HepG2 (cell line): ENCODE measurements around the gene NYNRIN. TPM values are rescaled to one million over a fixed set of nuclear protein-coding genes. Genes with fewer than 3 reads are reported as not detected.

Experiments used
- ATAC-seq: fragments of 200-7000 bp; cut with Tn5 transposase; 3 replicates; pipeline ENCODE4 v1.9.1; 2020; ENCODE audit warnings: mild to moderate bottlenecking, moderate library complexity
- BruUV-seq: library from RNA; stranded (reverse); fragments of 400-500 nt; replicated peaks from 2 replicates; lab custom pipeline; 2021; lab: Mats Ljungman, UMichigan
- CTCF ChIA-PET: fragments of 300-600 bp; formaldehyde crosslinking; extraction: SDS; loops from one replicate; lab custom pipeline; 2021; ENCODE audit warnings: low total read pairs, inconsistent platforms, low intra/inter-chr PET ratio; lab: Yijun Ruan, JAX
- POLR2A ChIA-PET: fragments of 350-600 bp; sonication (Branson Sonifier 250); formaldehyde crosslinking; loops from one replicate; lab custom pipeline; 2020; ENCODE audit warnings: antibody characterized with exemption, inconsistent platforms; lab: Yijun Ruan, JAX
- DNase-seq: peaks from one replicate; pipeline ENCODE4 v3.0.0-alpha.2; 2015; ENCODE audit warnings: low spot score
- FAIRE-seq: peaks from 3 replicates; lab custom pipeline; 2011; peaks lifted over from hg19 to GRCh38; lab: Jason Lieb, UNC
- H2AFZ ChIP-seq: one replicate; pipeline ENCODE4 v1.6.1; 2011; ENCODE audit warnings: low read length, inconsistent platforms
- H3K27ac ChIP-seq: fragments of 300-600 bp; 3 replicates; pipeline ENCODE4 v1.8.0; 2011; ENCODE audit warnings: mixed run types, mild to moderate bottlenecking, mixed read lengths, low read length, inconsistent platforms; ENCODE audit not compliant: insufficient read depth; ENCODE audit errors: extremely low read length
- H3K27me3 ChIP-seq, 2 experiments: fragments of 200-600 bp in 1 of 2; 2 replicates in 1 of 2; 3 replicates in 1 of 2; pipeline versions ENCODE4 v1.6.0 to v1.8.0; 2011; ENCODE audit warnings: low read length in 2 of 2, mild to moderate bottlenecking in 2 of 2, moderate library complexity in 2 of 2, inconsistent platforms in 1 of 2; ENCODE audit not compliant: insufficient read depth in 2 of 2, control insufficient read depth in 1 of 2
- H3K36me3 ChIP-seq, 2 experiments: fragments of 200-600 bp in 1 of 2; replicated peaks in 1 of 2; 2 replicates in 1 of 2; 3 replicates in 1 of 2; pipeline versions ENCODE4 v1.5.1 to v1.8.0; 2011; ENCODE audit warnings: low read length in 2 of 2, inconsistent platforms in 1 of 2; ENCODE audit not compliant: insufficient read depth in 2 of 2, control insufficient read depth in 1 of 2
- H3K4me1 ChIP-seq: 2 replicates; pipeline ENCODE4 v1.5.1; 2012; ENCODE audit warnings: low read length, inconsistent platforms; ENCODE audit not compliant: insufficient read depth
- H3K4me2 ChIP-seq: 2 replicates; pipeline ENCODE4 v1.6.0; 2011; ENCODE audit warnings: low read depth, low read length, inconsistent platforms
- H3K4me3 ChIP-seq, 3 experiments: fragments of 200-600 bp in 1 of 3; sonication (generic), shearing (Covaris generic) in 1 of 3; replicated peaks in 1 of 3; 2 replicates each; pipeline ENCODE4 v1.5.1; 2011 to 2016; ENCODE audit warnings: low read length in 3 of 3, inconsistent platforms in 2 of 3, low read depth in 2 of 3, mild to moderate bottlenecking in 2 of 3, control low read depth in 1 of 3, mixed read lengths in 1 of 3; ENCODE audit not compliant: insufficient read depth in 1 of 3
- H3K79me2 ChIP-seq: one replicate; pipeline ENCODE4 v1.6.1; 2011; ENCODE audit warnings: low read length, inconsistent platforms; ENCODE audit not compliant: insufficient read depth
- H3K9ac ChIP-seq: 2 replicates; pipeline ENCODE4 v1.6.0; 2011; ENCODE audit warnings: mild to moderate bottlenecking, low read depth, low read length, inconsistent platforms; ENCODE audit not compliant: insufficient read depth
- H3K9me3 ChIP-seq: 2 replicates; pipeline ENCODE4 v1.5.1; 2012; ENCODE audit warnings: mild to moderate bottlenecking, low read length
- H4K20me1 ChIP-seq: 2 replicates; pipeline ENCODE4 v1.6.0; 2011; ENCODE audit warnings: inconsistent platforms, mild to moderate bottlenecking, low read length, moderate library complexity; ENCODE audit not compliant: insufficient read depth
- FLYWCH1 ChIP-seq: sonication (generic); formaldehyde crosslinking; IDR thresholded peaks from 2 replicates; pipeline ENCODE4 v1.8.1; 2023; ENCODE audit warnings: mild to moderate bottlenecking, missing genetic modification reagents
- NFE2L1 ChIP-seq: sonication (generic); formaldehyde crosslinking; IDR thresholded peaks from 2 replicates; pipeline ENCODE4 v1.4.0; 2020; ENCODE audit warnings: missing genetic modification reagents, mild to moderate bottlenecking, borderline replicate concordance
- ZNF44 ChIP-seq: sonication (generic); formaldehyde crosslinking; IDR thresholded peaks from 2 replicates; pipeline ENCODE4 v1.5.1; 2020; ENCODE audit warnings: mild to moderate bottlenecking, missing genetic modification reagents
- ZNF687 ChIP-seq: sonication (generic); formaldehyde crosslinking; IDR thresholded peaks from 2 replicates; pipeline ENCODE4 v1.5.1; 2020; ENCODE audit warnings: mild to moderate bottlenecking, missing genetic modification reagents, moderate library complexity
- WGBS: methylation state at CpG from one replicate; pipeline ENCODE4 v1.1.6; 2017; ENCODE audit warnings: low lambda C conversion rate; 5-methylcytosine and 5-hydroxymethylcytosine counted together
- in situ Hi-C: cut with HindIII; loops from 2 replicates; pipeline ENCODE4 v1.10.0; 2017; ENCODE audit warnings: low pct_unique_long_range_greater_than_20kb; ENCODE audit not compliant: extremely low pct_ligation_motif_present
- intact Hi-C: fragments of 100-400 bp; cut with micrococcal nuclease; formaldehyde crosslinking; loops from one replicate; pipeline ENCODE4 v1.10.0; 2022; ENCODE audit not compliant: unreplicated experiment
- polyA plus RNA-seq, 8 experiments: library from polyadenylated mRNA; depleted of rRNA in 3 of 8; stranded (reverse) in 7 of 8; unstranded in 1 of 8; fragments of >200 nt; fragmentation: Illumina TruSeq in 4 of 8; extraction: Trizol in 4 of 8; gene quantifications; 2 replicates each; pipeline versions ENCODE4 v1.2.1 to v1.2.3, GENCODE V29; 2011 to 2016; ENCODE audit warnings: low read depth in 4 of 8, missing spikeins in 1 of 8, mixed read lengths in 1 of 8; ENCODE audit not compliant: insufficient read depth in 1 of 8
- total RNA-seq, 5 experiments: library from RNA; depleted of rRNA; stranded (reverse); fragments of >200 nt; fragmentation: Illumina TruSeq; extraction: Trizol; gene quantifications; 2 replicates each; pipeline ENCODE4 v1.2.3, GENCODE V29; 2016; ENCODE audit warnings: low read depth in 1 of 5

The NYNRIN gene
- total and polyA plus RNA-seq, 2 of the 13 experiments (the other 11 are each of a cell fraction or from before 2014, with no cell fraction given): 0.63 to 1.1 TPM

GRCh38 chr14:24416932-24417619 is 18.3 kb downstream of the NYNRIN start:
- WGBS: 64% methylated on average over 16 of the region's 16 CpGs
- no peak overlapping the region for H3K4me3 ChIP-seq
- no peak overlapping the region for H2AFZ ChIP-seq
- H3K4me2 ChIP-seq: no peak overlapping the region
- 0 out of 2 replicates have a peak, but pooled peaks have one; percentile 51 for TF ChIP-seq FLYWCH1 (CRISPR knock-in tag)
- peak; percentile 17 for TF ChIP-seq ZNF687 (CRISPR knock-in tag)
- no peak for TF ChIP-seq ZNF44
- TF ChIP-seq NFE2L1 (CRISPR knock-in tag): 0 out of 2 replicates have a peak, but pooled peaks have one; percentile 20
- no peak overlapping the region for H3K27ac ChIP-seq
- DNase-seq (no peak), FAIRE-seq (no peak), ATAC-seq (no peak; the same call in 2 of the 3 replicates)
- no peaks in the 10 kb centered on the region for H3K9me3 ChIP-seq
- H4K20me1 ChIP-seq: no peaks in the 10 kb centered on the region
- no peak overlapping the region for H3K9ac ChIP-seq
- H3K79me2 ChIP-seq: no peaks in the 10 kb centered on the region
- intact Hi-C loops: no loop called here
- in situ Hi-C loops: no loop called here
- ChIA-PET CTCF (no interaction called here), POLR2A (interaction anchor here (2.3 to 6.6 kb wide), 2 partner anchors 7 to 14 kb away, joined by 6 to 46 read pairs; partner anchors contain the start of genes CBLN3 and KHNYN)
- H3K4me1 ChIP-seq: no peaks in the 10 kb centered on the region
- peaks cover 0 to 7% of the 10 kb centered on the region in 2 experiments; a peak in 1 of 5 replicates for H3K27me3 ChIP-seq
- BruUV-seq: TSS peak; percentile 39
- H3K36me3 ChIP-seq: no peaks in the 10 kb centered on the region
